Suprapubic skin (tissue), 4 donors: Measurements from ENCODE around the gene FGF12. TPM values are rescaled to one million over a fixed set of nuclear protein-coding genes. Genes with fewer than 3 reads are reported as not detected.
"Not testable (repeated sequence)": the region's sequence is repeated elsewhere in the genome, so short reads cannot be mapped to it uniquely, and the experiment has no call there.

Experiments
- DNase-seq, 2 donors: peaks; one replicate each; pipeline ENCODE4 v3.0.0-alpha.2; 2019; ENCODE audit warnings: low spot score in 2 of 2
- H3K27ac ChIP-seq: fragments of 200-600 bp; sonication (generic); one replicate; pipeline ENCODE4 v1.5.1; 2019
- H3K27me3 ChIP-seq: fragments of 200-600 bp; sonication (generic); one replicate; pipeline ENCODE4 v1.5.1; 2019
- H3K36me3 ChIP-seq: fragments of 200-600 bp; sonication (generic); one replicate; pipeline ENCODE4 v1.5.1; 2019
- H3K4me1 ChIP-seq: fragments of 200-600 bp; sonication (generic); one replicate; pipeline ENCODE4 v1.5.1; 2019
- H3K4me3 ChIP-seq: fragments of 200-600 bp; sonication (generic); one replicate; pipeline ENCODE4 v1.5.1; 2019; ENCODE audit warnings: mild to moderate bottlenecking
- H3K9me3 ChIP-seq: fragments of 200-600 bp; sonication (generic); one replicate; pipeline ENCODE4 v1.5.1; 2019
- CTCF ChIP-seq, 2 donors: fragments of 200-600 bp in 1 of 2; fragments of 450-650 bp in 1 of 2; sonication (generic) in 1 of 2; IDR thresholded peaks; one replicate each; pipeline ENCODE4 v1.5.1; 2016 to 2019; ENCODE audit warnings: antibody characterized with exemption in 2 of 2, mild to moderate bottlenecking in 1 of 2, moderate library complexity in 1 of 2
- EP300 ChIP-seq: sonication (generic); formaldehyde crosslinking; IDR thresholded peaks from one replicate; pipeline ENCODE4 v1.6.1; 2017; ENCODE audit warnings: antibody characterized with exemption
- POLR2A ChIP-seq, 2 donors: fragments of 450-650 bp; IDR thresholded peaks; one replicate each; pipeline ENCODE4 v1.6.1; 2017; ENCODE audit warnings: antibody characterized with exemption in 2 of 2, mild to moderate bottlenecking in 2 of 2, moderate library complexity in 2 of 2
- POLR2AphosphoS5 ChIP-seq, 3 donors: sonication (generic); formaldehyde crosslinking; IDR thresholded peaks; one replicate each; pipeline ENCODE4 v1.6.1; 2017; ENCODE audit warnings: antibody characterized with exemption in 3 of 3
- WGBS: methylation state at CpG from one replicate; pipeline ENCODE4 v1.1.5; 2018; 5-methylcytosine and 5-hydroxymethylcytosine counted together
- total RNA-seq, 4 donors: library from RNA; depleted of rRNA; stranded (reverse); fragments of >200 nt; gene quantifications; one replicate each; pipeline ENCODE4 v1.1.0, GENCODE V29; 2016

FGF12 gene
- total RNA-seq, 4 donors from 2014 or later = 1.5 to 3.6 (median 1.6) TPM

- Histone ChIP-seq H3K27me3 (no peaks in the 10 kb centered on the region), H3K36me3 (no peaks in the 10 kb centered on the region), H3K4me3 (no peak overlapping the region), H3K4me1 (no peaks in the 10 kb centered on the region), H3K27ac (no peak overlapping the region), H3K9me3 (no peaks in the 10 kb centered on the region)
- DNase-seq = no peak
- TF ChIP-seq POLR2AphosphoS5 (IDR thresholded peaks at IDR 0.05) = no peak
- WGBS = 43% methylated on average over 5 of the region's 5 CpGs
These were observed 22.9 kb upstream of the FGF12 start for GRCh38 chr3:192750201-192750600.

- 63% methylated on average over 3 of the region's 3 CpGs for WGBS
- H3K9me3 ChIP-seq = no peaks in the 10 kb centered on the region
- no peaks in the 10 kb centered on the region for H3K4me1 ChIP-seq
- no peaks in the 10 kb centered on the region for H3K27me3 ChIP-seq
- no peaks in the 10 kb centered on the region for H3K36me3 ChIP-seq
- no peak for DNase-seq
- H3K4me3 ChIP-seq = no peak overlapping the region
- TF ChIP-seq CTCF (IDR thresholded peaks at IDR 0.05) (no peak), POLR2A (IDR thresholded peaks at IDR 0.05) (no peak), EP300 (no peak), POLR2AphosphoS5 (IDR thresholded peaks at IDR 0.05) (no peak)
- no peak overlapping the region for H3K27ac ChIP-seq
These were observed 20.4 kb upstream of the FGF12 start for GRCh38 chr3:192747746-192748145.

- WGBS = 67% methylated on average over 1 of the region's 1 CpG
- no peak overlapping the region for H3K4me3 ChIP-seq
- no peak for DNase-seq
- H3K9me3 ChIP-seq = no peaks in the 10 kb centered on the region
- TF ChIP-seq POLR2A (IDR thresholded peaks at IDR 0.05) (no peak), EP300 (no peak), CTCF (IDR thresholded peaks at IDR 0.05) (no peak), POLR2AphosphoS5 (IDR thresholded peaks at IDR 0.05) (no peak)
- no peak overlapping the region for H3K27ac ChIP-seq
- no peaks in the 10 kb centered on the region for H3K36me3 ChIP-seq
- H3K4me1 ChIP-seq = no peaks in the 10 kb centered on the region
- no peaks in the 10 kb centered on the region for H3K27me3 ChIP-seq
These were observed 19.8 kb upstream of the FGF12 start for GRCh38 chr3:192747145-192747544.

GRCh38 chr3:192745150-192745549, 17.8 kb upstream of the FGF12 start:
- Histone ChIP-seq H3K27me3 (no peaks in the 10 kb centered on the region), H3K4me3 (no peak overlapping the region), H3K36me3 (no peaks in the 10 kb centered on the region), H3K4me1 (no peaks in the 10 kb centered on the region), H3K27ac (no peak overlapping the region), H3K9me3 (no peaks in the 10 kb centered on the region)
- TF ChIP-seq EP300 = no peak
- no peak for TF ChIP-seq POLR2A (IDR thresholded peaks at IDR 0.05)
- TF ChIP-seq POLR2AphosphoS5 (IDR thresholded peaks at IDR 0.05) = no peak
- no peak for TF ChIP-seq CTCF (IDR thresholded peaks at IDR 0.05)
- no peak for DNase-seq
- WGBS = 94% methylated on average over 7 of the region's 7 CpGs

GRCh38 chr3:192744604-192745003, 17.3 kb upstream of the FGF12 start:
- DNase-seq, H3K4me1 ChIP-seq: not testable (repeated sequence)

GRCh38 chr3:192737506-192737905, 10.2 kb upstream of the FGF12 start:
- H3K27me3 ChIP-seq = no peaks in the 10 kb centered on the region
- no peak for DNase-seq
- no peaks in the 10 kb centered on the region for H3K4me1 ChIP-seq
- H3K4me3 ChIP-seq = no peak overlapping the region
- no peak overlapping the region for H3K27ac ChIP-seq
- H3K36me3 ChIP-seq = no peaks in the 10 kb centered on the region
- H3K9me3 ChIP-seq = no peaks in the 10 kb centered on the region
- no peak for TF ChIP-seq POLR2AphosphoS5 (IDR thresholded peaks at IDR 0.05)
- TF ChIP-seq EP300 = no peak
- TF ChIP-seq CTCF (IDR thresholded peaks at IDR 0.05) = no peak
- TF ChIP-seq POLR2A (IDR thresholded peaks at IDR 0.05) = no peak

More at GRCh38 chr3:192744604-192745003, 17.3 kb upstream of the FGF12 start:
- not testable (repeated sequence) for H3K9me3 ChIP-seq, H3K4me3 ChIP-seq, H3K27ac ChIP-seq, H3K27me3 ChIP-seq, H3K36me3 ChIP-seq
- WGBS = no CpG with 5 or more reads among the region's 19 CpGs
